Kidney capillary endothelial cell (primary cell): ENCODE measurements around the gene MEGF11.
A peak's percentile ranks its signal among the peaks of the same experiment; 100 is the strongest.
"Not testable (repeated sequence)": the region's sequence is repeated elsewhere in the genome, so short reads cannot be mapped to it uniquely, and the experiment has no call there.

Experiments
- DNase-seq: peaks from one replicate; pipeline ENCODE4 v3.0.0-alpha.2; 2018; ENCODE audit warnings: low spot score

MEGF11 gene

GRCh38 chr15:66001717-66002426 lies 251.7 kb downstream of the MEGF11 start:
- no peak for DNase-seq

GRCh38 chr15:66001042-66001441 lies 252.5 kb downstream of the MEGF11 start:
- no peak for DNase-seq

DNA sequence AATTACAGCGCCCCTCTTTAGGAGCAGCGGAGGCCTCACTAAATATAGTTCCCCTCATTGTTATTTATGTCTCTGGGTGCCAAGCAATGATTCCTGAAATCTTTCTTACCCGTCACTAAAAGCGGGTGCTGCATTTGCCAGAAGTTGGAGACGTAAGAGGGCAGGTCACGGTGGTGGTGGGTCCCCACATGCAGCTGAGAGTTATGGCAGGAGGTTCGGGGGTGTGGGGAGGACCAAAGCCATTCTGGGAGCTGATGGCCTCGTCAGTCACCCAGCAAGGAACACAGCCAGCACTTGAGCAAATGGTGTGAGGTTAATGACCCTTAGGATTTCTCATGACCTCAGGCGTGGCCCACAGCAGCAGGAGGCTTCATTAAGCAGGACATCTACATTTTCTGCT lies 255.1 kb downstream of the MEGF11 start:
- DNase-seq: no peak

DNA sequence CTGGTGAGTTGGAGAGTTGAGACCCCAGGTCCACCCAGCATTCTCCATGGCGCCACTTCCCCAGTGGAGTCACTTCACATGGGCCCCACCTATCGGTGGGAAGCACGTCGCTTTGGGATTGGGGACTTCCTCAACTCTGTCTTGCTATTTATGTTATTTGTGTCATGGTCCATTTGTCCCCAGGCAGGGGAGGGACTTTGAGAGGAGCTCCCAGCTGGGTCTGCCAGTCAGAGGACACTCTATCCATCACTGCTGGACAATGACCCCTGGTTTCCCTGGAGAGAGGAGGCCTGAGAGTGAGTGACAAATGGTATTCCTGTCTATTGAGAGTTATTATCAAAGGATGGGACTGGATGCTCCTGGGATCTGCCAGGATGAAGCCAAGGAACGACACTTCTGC lies 256.6 kb downstream of the MEGF11 start:
- no peak for DNase-seq

- no peak for DNase-seq
Measured at GRCh38 chr15:65994832-65995231, 258.7 kb downstream of the MEGF11 start.

DNA sequence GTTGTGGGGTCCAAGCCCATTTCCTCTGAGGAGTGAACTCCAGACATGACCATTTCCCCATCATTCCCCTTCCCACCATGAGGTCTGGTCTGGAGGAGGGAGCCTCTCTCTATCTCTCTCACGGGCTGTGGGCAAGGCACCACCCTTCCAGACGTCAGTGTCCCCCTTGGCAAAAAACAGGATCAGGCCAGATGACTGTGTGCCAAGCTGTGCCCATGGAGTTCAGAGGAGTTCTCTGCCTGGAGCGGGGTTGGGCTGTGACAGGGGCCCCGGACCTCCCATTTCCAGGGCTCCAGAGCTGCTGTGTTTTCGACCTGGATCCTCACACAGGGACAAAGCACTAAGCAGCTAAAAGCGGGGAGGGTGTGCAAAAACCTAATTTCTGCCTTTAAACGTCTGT lies 259.8 kb downstream of the MEGF11 start:
- DNase-seq: no peak

- no peak for DNase-seq
Measured at GRCh38 chr15:65993236-65993635, 260.3 kb downstream of the MEGF11 start.

GRCh38 chr15:65991721-65992483 lies 261.6 kb downstream of the MEGF11 start:
- DNase-seq: no peak

DNA sequence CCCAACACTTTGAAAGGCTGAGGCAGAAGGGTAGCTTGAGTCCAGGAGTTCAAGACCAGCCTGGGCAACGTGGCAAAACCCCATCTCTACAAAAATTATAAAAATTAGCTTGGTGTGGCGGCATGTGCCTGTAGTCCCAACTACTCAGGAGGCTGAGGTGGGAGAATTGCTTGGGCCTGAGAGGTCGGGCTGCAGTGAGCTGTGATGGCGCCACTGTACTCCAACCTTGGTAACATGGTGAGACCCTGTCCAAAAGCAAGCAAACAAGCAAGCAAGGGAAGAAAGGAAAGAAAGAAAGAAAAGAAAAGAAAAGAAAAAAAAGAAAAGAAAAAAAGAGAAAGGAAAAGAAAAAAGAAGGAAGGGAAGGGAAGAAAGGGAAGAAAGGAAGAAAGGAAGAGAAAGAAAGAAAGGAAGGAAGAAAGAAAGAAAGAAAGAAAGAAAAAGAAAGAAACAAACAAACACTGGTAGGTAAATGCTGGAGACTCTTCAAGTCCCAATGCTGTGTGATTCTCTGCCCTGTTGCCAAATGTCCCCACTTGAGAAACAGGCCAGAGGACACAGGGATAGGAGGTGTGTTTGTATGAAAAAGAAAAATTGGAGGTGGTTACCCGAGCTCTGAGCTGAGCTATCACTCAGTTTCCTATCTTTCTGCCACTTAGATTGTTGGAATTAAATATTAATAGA lies 263.1 kb downstream of the MEGF11 start:
- DNase-seq: no peak

- DNase-seq: no peak
Measured at GRCh38 chr15:65987100-65987499, 266.4 kb downstream of the MEGF11 start.

- DNase-seq: no peak
Measured at GRCh38 chr15:65986416-65986815, 267.1 kb downstream of the MEGF11 start.

DNA sequence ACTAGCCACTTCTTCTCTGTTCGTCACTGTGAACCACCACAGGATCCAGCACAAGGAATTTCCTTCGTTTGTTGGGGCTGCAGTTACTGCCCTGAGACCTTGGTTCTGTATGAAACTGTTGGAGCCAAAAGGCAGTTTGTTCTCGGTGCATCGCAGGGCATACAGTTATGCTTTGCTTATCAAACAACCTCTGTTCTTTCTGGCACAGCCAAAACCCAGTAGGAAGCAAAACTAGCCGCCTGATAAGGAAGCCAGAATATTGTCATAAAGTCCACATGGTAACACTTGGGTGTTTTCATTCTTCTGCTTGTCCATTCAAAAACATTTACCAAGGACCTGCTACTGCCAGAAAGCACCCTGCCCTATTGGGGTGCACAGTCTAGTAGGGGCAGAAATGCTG lies 268.2 kb downstream of the MEGF11 start:
- DNase-seq: no peak

- no peak for DNase-seq
Measured at GRCh38 chr15:65982627-65983322, 270.8 kb downstream of the MEGF11 start.

DNA sequence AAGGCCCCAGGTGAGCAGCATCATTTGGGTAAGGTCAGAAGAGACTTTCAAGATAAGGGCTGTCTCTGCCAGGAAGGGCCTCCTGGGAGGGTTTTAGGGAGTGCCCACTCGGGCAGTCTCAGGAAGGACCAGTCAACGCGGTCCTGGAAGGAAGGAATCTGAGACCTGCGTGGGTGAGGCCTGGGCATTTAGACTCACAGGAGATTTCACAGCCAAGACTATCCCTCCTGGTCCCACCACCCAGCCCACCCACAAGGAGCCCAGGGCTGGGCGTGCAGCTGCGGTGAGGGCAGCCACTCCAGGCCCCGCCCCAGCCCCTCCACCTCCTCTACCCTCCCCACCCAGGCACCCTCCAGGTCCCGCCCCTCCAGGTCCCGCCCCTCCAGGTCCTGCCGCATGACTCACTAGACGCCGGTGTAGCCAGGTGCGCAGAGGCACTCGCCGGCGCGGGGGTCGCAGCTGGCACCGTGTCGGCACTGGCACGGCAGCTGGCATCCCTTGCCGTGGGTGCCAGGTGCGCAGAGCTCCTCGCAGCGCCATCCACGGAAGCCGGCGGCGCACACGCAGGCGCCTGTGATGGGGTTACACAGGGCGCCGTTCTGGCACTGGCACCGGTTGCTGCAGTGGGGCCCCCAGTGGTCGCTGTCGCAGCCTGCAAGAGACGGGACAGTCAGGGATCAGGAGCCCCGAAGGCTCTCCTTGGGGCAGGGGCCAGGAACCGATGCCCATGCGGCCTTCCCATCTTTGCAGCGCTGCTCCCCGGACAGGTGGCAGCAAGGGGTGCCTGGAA lies 271.5 kb downstream of the MEGF11 start:
- no peak for DNase-seq

DNA sequence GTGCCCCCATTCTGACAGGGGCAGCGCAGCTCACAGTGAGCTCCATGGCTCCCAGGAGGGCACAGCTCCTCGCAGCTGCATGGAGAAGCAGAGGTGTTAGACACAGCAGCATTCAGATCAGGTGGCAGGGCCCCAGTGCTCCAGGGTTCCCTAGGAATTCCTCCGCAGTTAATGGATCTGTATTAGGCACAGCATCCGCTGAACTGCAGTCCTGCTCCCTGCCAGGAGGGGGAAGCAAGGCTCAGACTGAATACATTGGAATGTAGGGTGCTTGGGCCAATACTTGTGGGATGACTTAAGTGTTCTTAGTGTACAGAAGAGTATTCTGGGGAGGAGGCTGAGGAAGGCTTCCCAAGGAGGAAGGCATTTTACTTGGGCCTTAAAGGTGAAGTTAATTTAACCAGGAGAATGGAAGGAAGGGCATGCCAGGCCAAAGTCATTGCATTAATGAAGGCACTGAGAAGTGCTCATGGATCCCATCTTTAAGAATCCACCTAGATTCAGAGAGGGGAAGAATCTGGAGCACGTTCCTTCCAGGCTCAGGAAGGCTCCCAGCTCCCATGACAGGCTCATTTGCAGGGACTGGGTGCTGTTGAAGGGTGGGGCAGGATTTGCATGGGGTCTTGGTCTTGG lies 272.6 kb downstream of the MEGF11 start:
- DNase-seq: peak; percentile 54

DNA sequence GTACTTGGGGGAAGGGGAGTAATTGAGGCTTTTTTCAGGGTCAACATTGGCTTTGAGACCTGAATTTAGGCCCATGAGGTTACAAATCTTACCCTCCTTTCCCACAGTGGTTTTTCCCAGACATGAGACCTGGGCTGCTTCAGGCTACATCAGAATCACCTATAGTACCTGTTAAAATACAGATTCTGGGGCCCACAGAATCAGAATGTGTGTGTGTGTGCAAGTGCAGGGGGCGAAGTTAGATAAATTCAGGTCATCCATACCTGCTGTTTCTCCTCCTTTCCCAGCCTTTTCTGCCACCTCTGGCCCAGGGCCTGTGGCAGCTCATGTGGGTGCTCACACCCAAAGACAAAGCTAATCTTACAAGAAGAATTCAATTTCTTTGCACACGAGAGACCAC lies 273.7 kb downstream of the MEGF11 start:
- DNase-seq: no peak

GRCh38 chr15:65979316-65979715 lies 274.2 kb downstream of the MEGF11 start:
- peak; percentile 33 for DNase-seq

DNA sequence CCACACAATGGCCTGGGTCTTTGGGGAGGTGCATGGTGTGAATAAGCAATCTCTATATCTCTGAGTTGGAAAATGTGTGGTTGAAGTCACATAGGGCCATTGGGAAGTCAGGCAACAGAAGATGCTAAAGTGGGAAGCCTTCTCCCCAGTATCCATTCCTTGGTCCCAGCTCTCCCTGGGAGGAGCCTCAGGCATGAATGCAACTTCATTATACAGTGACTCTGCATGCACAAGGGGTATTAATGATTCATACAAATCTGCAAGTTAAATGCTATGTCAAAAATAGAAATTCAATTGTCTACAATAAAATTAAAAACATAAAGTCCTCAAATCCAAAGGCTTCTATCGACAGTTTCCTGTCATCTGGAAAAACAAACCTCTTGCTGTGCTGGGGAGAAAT lies 275.4 kb downstream of the MEGF11 start:
- no peak for DNase-seq

DNA sequence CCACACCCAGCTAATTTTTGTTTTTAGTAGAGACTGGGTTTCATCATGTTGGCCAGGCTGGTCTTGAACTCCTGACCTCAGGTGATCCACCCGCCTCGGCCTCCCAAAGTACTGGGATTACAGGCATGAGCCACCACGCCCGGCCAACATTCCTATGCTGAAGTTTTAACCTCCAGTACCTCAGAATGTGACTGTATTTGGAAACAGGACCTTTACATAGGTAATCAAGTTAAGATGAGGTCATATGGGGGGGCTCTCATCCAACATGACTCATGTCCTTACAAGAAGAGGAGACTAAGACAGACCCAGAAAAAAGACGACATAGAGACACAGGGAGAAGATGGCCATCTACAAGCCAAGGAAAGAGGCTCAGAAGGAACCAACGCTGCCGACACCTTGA lies 277.4 kb downstream of the MEGF11 start:
- DNase-seq: not testable (repeated sequence)

DNA sequence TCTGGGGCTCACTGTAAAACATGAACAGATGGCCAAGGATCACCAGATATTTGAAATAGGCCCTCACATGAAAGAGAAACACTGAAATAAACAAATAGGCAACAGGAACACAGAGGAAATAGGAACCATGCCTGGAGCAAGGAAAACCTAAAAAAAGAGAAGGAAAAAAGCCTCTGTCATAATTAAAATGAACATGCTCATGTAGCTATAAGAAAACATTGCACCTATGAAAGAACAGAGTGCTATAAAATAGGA lies 281.9 kb downstream of the MEGF11 start:
- DNase-seq: no peak

GRCh38 chr15:65970937-65971740 lies 282.4 kb downstream of the MEGF11 start:
- DNase-seq: no peak
